ENCODE results near the gene MAD1L1.

The MAD1L1 gene

GRCh38 chr7:2103071-2103898 lies 129.5 kb downstream of the MAD1L1 start:
- H3K9me3 ChIP-seq (ENCODE audit: control insufficient read depth, insufficient read depth, low read depth, low read length) = no peaks in the 10 kb centered on the region
- TF ChIP-seq ZFP41 (tag by site-specific recombination; IDR thresholded peaks at IDR 0.05; ENCODE audit: borderline replicate concordance) (no peak), RBAK (tag by site-specific recombination; IDR thresholded peaks at IDR 0.05) (no peak), ZNF132 (tag by site-specific recombination; IDR thresholded peaks at IDR 0.05; ENCODE audit: borderline replicate concordance) (no peak), ZNF148 (tag by site-specific recombination; IDR thresholded peaks at IDR 0.05; ENCODE audit: borderline replicate concordance) (no peak), PRDM4 (tag by site-specific recombination; IDR thresholded peaks at IDR 0.05) (no peak), ZNF416 (tag by site-specific recombination; IDR thresholded peaks at IDR 0.05) (no peak), ZNF585B (tag by site-specific recombination; IDR thresholded peaks at IDR 0.05) (no peak), KLF1 (tag by site-specific recombination; IDR thresholded peaks at IDR 0.05) (no peak), ZNF174 (tag by site-specific recombination; IDR thresholded peaks at IDR 0.05) (no peak), GLIS1 (tag by site-specific recombination; IDR thresholded peaks at IDR 0.05) (no peak), ZNF350 (tag by site-specific recombination; IDR thresholded peaks at IDR 0.05) (no peak), ZBTB44 (tag by site-specific recombination; IDR thresholded peaks at IDR 0.05) (no peak), ZNF423 (tag by site-specific recombination; IDR thresholded peaks at IDR 0.05) (no peak), ZNF561 (tag by site-specific recombination; IDR thresholded peaks at IDR 0.05; ENCODE audit: borderline replicate concordance) (no peak), ZNF175 (tag by site-specific recombination; IDR thresholded peaks at IDR 0.05) (no peak), TRIM28 (IDR thresholded peaks at IDR 0.05; ENCODE audit: borderline replicate concordance, low read length) (no peak)
- H3K4me1 ChIP-seq (ENCODE audit: control insufficient read depth, insufficient read depth, low read length) = no peaks in the 10 kb centered on the region
- ChIA-PET POLR2A (no interaction called here), CTCF (no interaction called here)
- H3K36me3 ChIP-seq (ENCODE audit: control insufficient read depth in 2 of 2, insufficient read depth in 1 of 2, low read length in 2 of 2) = no peaks in the 10 kb centered on the region
- H3K4me3 ChIP-seq (ENCODE audit: low read depth, low read length) = no peak overlapping the region
- no peak overlapping the region for H3K27ac ChIP-seq (ENCODE audit: extremely low read depth, low read depth, low read length)

GRCh38 chr7:2102375-2102723 lies 130.4 kb downstream of the MAD1L1 start:
- CTCF ChIA-PET = no interaction called here
- POLR2A ChIA-PET = no interaction called here

More at GRCh38 chr7:2102375-2102723, 130.4 kb downstream of the MAD1L1 start:
- H3K27ac ChIP-seq (ENCODE audit: extremely low read depth, low read depth, low read length) = no peak overlapping the region
- TF ChIP-seq PRDM1 (tag by site-specific recombination; IDR thresholded peaks at IDR 0.05) (peak; percentile 95), OVOL3 (tag by site-specific recombination; IDR thresholded peaks at IDR 0.05) (no peak)
- no peaks in the 10 kb centered on the region for H3K9me3 ChIP-seq (ENCODE audit: control insufficient read depth, insufficient read depth, low read depth, low read length)
- H3K4me3 ChIP-seq (ENCODE audit: low read depth, low read length) = no peak overlapping the region
- H3K4me1 ChIP-seq (ENCODE audit: control insufficient read depth, insufficient read depth, low read length) = no peaks in the 10 kb centered on the region
- H3K36me3 ChIP-seq (ENCODE audit: control insufficient read depth in 2 of 2, insufficient read depth in 1 of 2, low read length in 2 of 2) = no peaks in the 10 kb centered on the region

Measured in HEK293 (cell line).